Stimulated activated CD4-positive, alpha-beta T cell treated with anti-CD3 and anti-CD28 coated beads, Interleukin-15, amount 100 ng/mL, for 24 hours (primary cell): ENCODE measurements around the gene TINCR.
"Not testable (repeated sequence)": the region's sequence is repeated elsewhere in the genome, so short reads cannot be mapped to it uniquely, and the experiment has no call there.

Experiments used
- DNase-seq: peaks from one replicate; pipeline ENCODE4 v3.0.0-alpha.2; 2020

Gene TINCR

GRCh38 chr19:5567360-5567969 is at the start of gene TINCR:
Gene TINCR, minus strand, starts transcription at chr19:5567953.
- no peak for DNase-seq

- DNase-seq, result no peak
Observed at GRCh38 chr19:5617080-5617479, 49.3 kb upstream of the TINCR start.

- no peak for DNase-seq
Observed at GRCh38 chr19:5615756-5616327, 48.1 kb upstream of the TINCR start.

- no peak for DNase-seq
Observed at GRCh38 chr19:5612891-5613865, 45.4 kb upstream of the TINCR start.

DNA sequence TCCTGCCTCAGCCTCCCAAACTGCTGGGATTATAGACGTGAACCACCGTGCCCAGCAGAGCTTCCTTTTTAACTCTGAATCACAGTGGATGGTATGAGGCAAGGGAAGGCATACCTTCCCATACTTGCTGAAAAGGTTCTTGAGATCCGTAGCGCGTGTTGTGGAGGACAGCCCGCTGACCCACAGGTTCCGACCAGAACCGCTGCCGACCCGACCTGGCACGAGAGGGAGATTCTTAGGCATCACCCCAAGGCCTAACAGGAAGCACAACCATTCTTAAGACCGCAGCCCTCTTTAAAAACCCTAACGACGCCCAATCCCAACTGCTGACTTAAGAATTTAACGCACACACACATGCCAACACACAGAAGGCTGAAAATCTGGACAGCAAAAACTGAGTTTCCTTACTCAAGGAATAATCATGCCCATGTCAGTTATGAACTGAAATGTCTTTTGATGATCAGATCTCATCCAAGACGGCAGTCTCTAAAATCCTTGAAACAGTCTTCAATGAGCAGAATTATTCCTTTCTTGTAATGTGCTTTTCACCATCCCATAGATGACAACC is 42.2 kb upstream of the TINCR start:
- no peak for DNase-seq

DNA sequence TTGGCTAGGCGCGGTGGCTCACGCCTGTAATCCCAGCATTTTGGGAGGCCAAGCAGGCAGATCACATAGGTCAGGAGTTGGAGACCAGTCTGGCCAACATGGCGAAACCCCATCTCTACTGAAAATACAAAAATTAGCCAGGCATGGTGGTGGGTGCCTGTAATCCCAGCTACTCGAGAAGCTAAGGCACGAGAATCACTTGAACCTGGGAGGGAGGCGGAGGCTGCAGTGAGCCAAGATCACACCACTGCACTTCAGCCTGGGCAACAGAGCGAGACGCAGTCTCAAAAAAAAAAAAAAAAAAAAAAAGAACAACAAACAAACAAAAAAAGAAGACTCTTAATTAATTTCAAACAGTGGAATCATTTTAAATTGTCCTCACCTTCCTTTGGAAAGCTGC is 41.0 kb upstream of the TINCR start:
- not testable (repeated sequence) for DNase-seq

DNA sequence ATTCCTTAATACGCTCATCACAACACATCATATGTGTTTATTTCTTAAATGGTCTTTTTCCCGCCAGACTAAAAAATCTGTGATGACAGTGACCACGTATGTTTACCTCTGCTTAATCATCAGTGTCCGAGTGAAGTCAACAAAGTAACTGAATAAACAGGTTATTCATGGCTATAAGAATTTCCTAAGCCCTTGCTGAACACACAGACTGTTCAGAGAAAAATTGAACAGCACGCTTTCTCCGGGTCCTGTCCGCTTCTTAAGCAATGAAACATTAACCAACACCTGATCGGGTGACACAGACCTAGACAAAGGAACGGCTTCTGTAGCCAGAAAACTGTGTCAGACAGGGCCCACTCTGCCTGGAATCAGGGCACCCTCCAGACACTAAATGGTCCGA is 40.5 kb upstream of the TINCR start:
- DNase-seq, result no peak

GRCh38 chr19:5607318-5608275 is 39.8 kb upstream of the TINCR start:
- no peak for DNase-seq

DNA sequence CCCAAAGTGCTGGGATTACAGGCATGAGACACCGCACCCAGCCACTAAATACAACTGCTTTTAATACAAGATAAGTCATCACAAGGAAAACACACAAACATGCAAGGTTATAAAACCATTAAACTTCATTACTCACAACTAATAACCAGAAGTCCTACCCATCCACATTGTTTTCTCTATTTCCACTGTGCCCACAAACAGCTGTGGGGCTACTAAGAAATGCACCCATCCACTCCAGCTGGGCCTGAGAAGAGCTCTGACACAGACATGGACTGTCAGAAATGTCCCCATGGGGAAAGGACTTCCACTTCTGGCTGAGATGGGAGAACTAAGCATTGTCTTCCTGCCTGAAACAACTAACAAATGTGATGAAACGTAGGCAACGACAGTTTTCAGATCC is 37.6 kb upstream of the TINCR start:
- no peak for DNase-seq

- no peak for DNase-seq
Observed at GRCh38 chr19:5603626-5604025, 35.9 kb upstream of the TINCR start.

- no peak for DNase-seq
Observed at GRCh38 chr19:5600797-5601196, 33.0 kb upstream of the TINCR start.

GRCh38 chr19:5595745-5596144 is 28.0 kb upstream of the TINCR start:
- no peak for DNase-seq

DNA sequence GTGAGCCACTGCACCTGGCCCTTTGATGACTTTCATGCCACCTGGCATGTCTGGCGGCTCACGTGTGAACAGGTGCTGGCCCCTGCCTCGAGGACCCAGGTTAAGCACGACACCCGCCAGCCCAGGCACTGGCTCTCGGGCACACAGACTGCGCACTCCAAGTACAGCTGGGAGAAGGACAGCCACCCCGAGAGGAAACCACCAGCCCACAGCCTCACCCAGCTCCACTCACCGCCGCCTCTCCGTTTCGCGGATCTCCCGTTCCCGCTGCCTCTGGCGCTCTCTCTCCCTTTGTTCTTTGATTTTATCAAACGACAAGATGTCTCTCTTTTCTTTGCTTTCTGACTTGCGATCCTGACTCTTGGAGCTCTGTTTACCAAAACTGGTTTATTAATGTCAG is 27.4 kb upstream of the TINCR start:
- no peak for DNase-seq

GRCh38 chr19:5594521-5594950 is 26.8 kb upstream of the TINCR start:
- DNase-seq, result no peak

- DNase-seq, result no peak
Observed at GRCh38 chr19:5593343-5594255, 25.8 kb upstream of the TINCR start.

DNA sequence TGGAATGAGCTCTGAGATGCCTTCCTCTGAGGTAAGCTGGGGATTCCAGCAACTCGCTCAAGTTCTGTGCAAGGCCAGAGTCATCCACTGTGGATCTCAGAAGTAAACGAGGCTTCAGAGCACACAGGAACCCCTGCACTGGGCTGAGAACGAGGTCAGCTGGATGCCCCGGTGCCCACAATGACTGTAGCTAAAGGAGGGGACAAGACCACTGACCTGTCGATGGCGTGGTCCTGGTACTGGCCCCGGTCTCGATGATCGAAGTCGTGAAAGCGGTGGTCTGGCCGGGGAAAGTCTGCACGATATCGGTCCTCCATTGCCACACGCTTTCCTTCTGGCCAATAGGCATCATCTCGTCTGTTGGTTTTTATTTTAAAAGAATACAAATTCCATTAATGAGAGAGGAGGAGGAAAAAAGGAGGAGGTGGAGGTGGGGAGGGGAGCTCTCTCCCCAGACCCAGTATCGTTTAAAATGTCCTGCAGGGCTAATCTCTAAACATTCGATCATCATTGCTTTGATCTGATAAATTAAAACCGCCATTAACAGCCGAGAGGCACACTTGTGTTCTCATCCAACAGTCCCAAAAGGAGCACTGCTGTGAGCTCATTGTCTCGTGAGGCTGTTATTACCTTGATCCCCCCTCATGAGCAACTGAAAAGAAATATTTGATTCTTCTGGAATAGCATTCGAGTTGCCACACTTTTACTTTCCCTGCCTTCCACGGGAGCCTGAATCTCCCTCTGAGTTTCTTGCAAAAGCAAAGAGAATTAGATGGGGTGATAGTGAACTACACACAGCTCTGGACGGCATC is 25.0 kb upstream of the TINCR start:
- DNase-seq, result no peak

DNA sequence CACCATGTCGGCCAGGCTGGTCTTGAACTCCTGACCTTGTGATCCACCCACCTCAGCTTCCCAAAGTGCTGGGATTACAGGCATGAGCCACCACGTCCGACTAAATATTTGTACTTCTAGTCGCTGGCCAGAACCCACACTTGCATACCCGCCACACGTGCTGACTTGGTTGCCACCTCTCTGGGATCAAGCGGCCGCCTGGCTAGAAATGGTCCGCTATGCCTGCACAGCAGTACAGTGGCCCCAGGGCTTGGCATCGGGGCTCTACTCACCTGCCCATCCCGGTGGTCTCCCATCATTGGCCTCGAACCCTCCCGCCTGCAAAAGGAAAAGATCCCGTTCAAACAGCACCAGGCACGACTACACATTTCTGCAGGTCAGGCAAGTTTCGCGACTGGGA is 23.7 kb upstream of the TINCR start:
- DNase-seq, result no peak

DNA sequence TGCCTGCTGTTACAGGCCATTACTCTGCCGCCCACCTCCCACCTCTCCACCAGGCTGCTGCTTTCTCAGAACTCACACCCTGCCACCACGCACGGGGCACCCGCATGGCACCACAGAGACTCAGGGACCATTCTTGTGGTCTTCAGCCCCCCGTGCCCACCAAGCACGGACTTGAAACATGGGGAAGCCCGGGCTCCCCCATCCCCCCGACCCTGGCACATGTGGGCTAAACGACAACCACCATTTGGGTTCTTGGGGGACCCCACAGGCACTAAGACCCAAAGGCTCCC is 23.1 kb upstream of the TINCR start:
- no peak for DNase-seq

GRCh38 chr19:5590151-5590864 is 22.6 kb upstream of the TINCR start:
- no peak for DNase-seq
